Measurements from ENCODE around the gene OR2T11. TPM values are rescaled to one million over a fixed set of nuclear protein-coding genes. Genes with fewer than 3 reads are reported as not detected.

Gene OR2T11
- polyA plus RNA-seq, 3 donors from 2014 or later = not detected

GRCh38 chr1:248631354-248632008 lies 3.4 kb downstream of the OR2T11 start:
- peaks cover 0 to 2% (median 0%) of the 10 kb centered on the region in 3 donors for H3K27me3 Mint-ChIP-seq (ENCODE audit: low read depth in 3 of 3)

GRCh38 chr1:248630551-248630950 lies 4.3 kb downstream of the OR2T11 start:
- Mint-ChIP-seq H3K27ac (no peak overlapping the region), H3K4me1 (no peaks in the 10 kb centered on the region), H3K4me3 (no peak overlapping the region), H3K27me3 (ENCODE audit: low read depth in 3 of 3) (peaks cover 0 to 2% (median 0%) of the 10 kb centered on the region in 3 donors), H3K9me3 (no peaks in the 10 kb centered on the region), H3K36me3 (no peaks in the 10 kb centered on the region)
- no peak for DNase-seq

More at GRCh38 chr1:248631354-248632008, 3.4 kb downstream of the OR2T11 start:
- H3K27ac Mint-ChIP-seq = no peak overlapping the region
- no peaks in the 10 kb centered on the region for H3K9me3 Mint-ChIP-seq
- no peaks in the 10 kb centered on the region for H3K36me3 Mint-ChIP-seq
- no peak for DNase-seq
- H3K4me3 Mint-ChIP-seq = no peak overlapping the region
- no peaks in the 10 kb centered on the region for H3K4me1 Mint-ChIP-seq

- Mint-ChIP-seq H3K9me3 (no peaks in the 10 kb centered on the region), H3K4me3 (no peak overlapping the region), H3K27me3 (ENCODE audit: low read depth in 3 of 3) (peaks cover 0 to 2% (median 0%) of the 10 kb centered on the region in 3 donors), H3K4me1 (no peaks in the 10 kb centered on the region), H3K27ac (no peak overlapping the region), H3K36me3 (no peaks in the 10 kb centered on the region)
- DNase-seq = no peak
Measured at GRCh38 chr1:248627971-248628844, 6.7 kb downstream of the OR2T11 start.

- H3K27me3 Mint-ChIP-seq (ENCODE audit: low read depth in 3 of 3) = peaks cover 0 to 2% (median 0%) of the 10 kb centered on the region in 3 donors
- no peaks in the 10 kb centered on the region for H3K9me3 Mint-ChIP-seq
- H3K27ac Mint-ChIP-seq = no peak overlapping the region
- H3K4me3 Mint-ChIP-seq = no peak overlapping the region
- H3K4me1 Mint-ChIP-seq = no peaks in the 10 kb centered on the region
- no peak for DNase-seq
- H3K36me3 Mint-ChIP-seq = no peaks in the 10 kb centered on the region
Measured at GRCh38 chr1:248625971-248626370, 8.9 kb downstream of the OR2T11 start.

- H3K27ac Mint-ChIP-seq = no peak overlapping the region
- no peak overlapping the region for H3K4me3 Mint-ChIP-seq
- H3K36me3 Mint-ChIP-seq = no peaks in the 10 kb centered on the region
- no peaks in the 10 kb centered on the region for H3K4me1 Mint-ChIP-seq
- H3K9me3 Mint-ChIP-seq = no peaks in the 10 kb centered on the region
- no peak for DNase-seq
- peaks cover 0 to 2% (median 0%) of the 10 kb centered on the region in 3 donors for H3K27me3 Mint-ChIP-seq (ENCODE audit: low read depth in 3 of 3)
Measured at GRCh38 chr1:248625166-248625565, 9.7 kb downstream of the OR2T11 start.

GRCh38 chr1:248622570-248623001 lies 12.3 kb downstream of the OR2T11 start:
- peak in 1 of 3 donors; percentile 8 for DNase-seq
- no peaks in the 10 kb centered on the region for H3K9me3 Mint-ChIP-seq
- peaks cover 0 to 2% (median 0%) of the 10 kb centered on the region in 3 donors for H3K27me3 Mint-ChIP-seq (ENCODE audit: low read depth in 3 of 3)
- no peaks in the 10 kb centered on the region for H3K36me3 Mint-ChIP-seq
- no peak overlapping the region for H3K27ac Mint-ChIP-seq
- H3K4me3 Mint-ChIP-seq = no peak overlapping the region
- no peaks in the 10 kb centered on the region for H3K4me1 Mint-ChIP-seq

GRCh38 chr1:248621770-248622169 lies 13.1 kb downstream of the OR2T11 start:
- no peak overlapping the region for H3K4me3 Mint-ChIP-seq
- H3K36me3 Mint-ChIP-seq = no peaks in the 10 kb centered on the region
- H3K27me3 Mint-ChIP-seq (ENCODE audit: low read depth in 3 of 3) = peaks cover 0 to 2% (median 0%) of the 10 kb centered on the region in 3 donors
- no peak overlapping the region for H3K27ac Mint-ChIP-seq
- H3K4me1 Mint-ChIP-seq = no peaks in the 10 kb centered on the region
- no peak for DNase-seq
- no peaks in the 10 kb centered on the region for H3K9me3 Mint-ChIP-seq

GRCh38 chr1:248618878-248619277 lies 16.0 kb downstream of the OR2T11 start:
- Mint-ChIP-seq H3K9me3 (no peaks in the 10 kb centered on the region), H3K4me3 (no peak overlapping the region), H3K27me3 (ENCODE audit: low read depth in 3 of 3) (peaks cover 0 to 9% (median 1%) of the 10 kb centered on the region in 3 donors), H3K4me1 (no peaks in the 10 kb centered on the region), H3K36me3 (no peaks in the 10 kb centered on the region), H3K27ac (no peak overlapping the region)
- DNase-seq = peak in 2 of 3 donors; percentile 6 to 11

GRCh38 chr1:248618119-248618518 lies 16.8 kb downstream of the OR2T11 start:
- Mint-ChIP-seq H3K9me3 (no peaks in the 10 kb centered on the region), H3K27ac (peak overlapping the region in 1 of 6 donors; percentile 22), H3K27me3 (ENCODE audit: low read depth in 3 of 3) (peaks cover 0 to 9% (median 1%) of the 10 kb centered on the region in 3 donors), H3K36me3 (no peaks in the 10 kb centered on the region), H3K4me3 (no peak overlapping the region), H3K4me1 (no peaks in the 10 kb centered on the region)
- DNase-seq = no peak

GRCh38 chr1:248613742-248614141 lies 21.1 kb downstream of the OR2T11 start:
- no peaks in the 10 kb centered on the region for H3K36me3 Mint-ChIP-seq
- H3K4me3 Mint-ChIP-seq = no peak overlapping the region
- no peak overlapping the region for H3K27ac Mint-ChIP-seq
- H3K27me3 Mint-ChIP-seq (ENCODE audit: low read depth in 3 of 3) = peaks cover 0 to 9% (median 1%) of the 10 kb centered on the region in 3 donors
- no peak for DNase-seq
- H3K9me3 Mint-ChIP-seq = no peaks in the 10 kb centered on the region
- no peaks in the 10 kb centered on the region for H3K4me1 Mint-ChIP-seq

- Mint-ChIP-seq H3K27me3 (ENCODE audit: low read depth in 3 of 3) (peaks cover 0 to 12% (median 1%) of the 10 kb centered on the region in 3 donors), H3K4me1 (no peaks in the 10 kb centered on the region), H3K9me3 (no peaks in the 10 kb centered on the region), H3K4me3 (no peak overlapping the region), H3K27ac (no peak overlapping the region), H3K36me3 (no peaks in the 10 kb centered on the region)
- DNase-seq = no peak
Measured at GRCh38 chr1:248611883-248612414, 22.9 kb downstream of the OR2T11 start.

- H3K36me3 Mint-ChIP-seq = no peaks in the 10 kb centered on the region
- H3K4me3 Mint-ChIP-seq = no peak overlapping the region
- H3K9me3 Mint-ChIP-seq = no peaks in the 10 kb centered on the region
- DNase-seq = no peak
- H3K27ac Mint-ChIP-seq = no peak overlapping the region
- H3K4me1 Mint-ChIP-seq = no peaks in the 10 kb centered on the region
- H3K27me3 Mint-ChIP-seq (ENCODE audit: low read depth in 3 of 3) = peaks cover 2 to 14% (median 3%) of the 10 kb centered on the region in 3 donors
Measured at GRCh38 chr1:248610301-248610700, 24.6 kb downstream of the OR2T11 start.

GRCh38 chr1:248599396-248599795 lies 35.5 kb downstream of the OR2T11 start:
- H3K27me3 Mint-ChIP-seq (ENCODE audit: low read depth in 3 of 3) = peaks cover 2 to 5% (median 2%) of the 10 kb centered on the region in 3 donors
- H3K27ac Mint-ChIP-seq = no peak overlapping the region
- DNase-seq = no peak
- H3K4me3 Mint-ChIP-seq = no peak overlapping the region
- H3K9me3 Mint-ChIP-seq = no peaks in the 10 kb centered on the region
- no peaks in the 10 kb centered on the region for H3K4me1 Mint-ChIP-seq
- H3K36me3 Mint-ChIP-seq = no peaks in the 10 kb centered on the region

- Mint-ChIP-seq H3K36me3 (no peaks in the 10 kb centered on the region), H3K27ac (no peak within 1 kb of the TSS), H3K4me3 (no peak within 1 kb of the TSS), H3K4me1 (no peaks in the 10 kb centered on the region), H3K27me3 (ENCODE audit: low read depth in 3 of 3) (peaks cover 2 to 5% (median 2%) of the 10 kb centered on the region in 3 donors), H3K9me3 (no peaks in the 10 kb centered on the region)
- no peak for DNase-seq
Measured at GRCh38 chr1:248597589-248597988, 37.3 kb downstream of the OR2T11 start, which contains the start of gene OR2T10. TSS of gene OR2T10 (minus strand) at chr1:248597700. CDS start at chr1:248593768, 3,932 bp downstream.

Data from immature natural killer cell (primary cell).